Kidney (tissue), 14 donors: ENCODE measurements around the gene MPND. TPM values are rescaled to one million over a fixed set of nuclear protein-coding genes. Genes with fewer than 3 reads are reported as not detected.

Experiments
- DNase-seq, 5 donors: peaks; one replicate each; pipeline ENCODE4 v3.0.0-alpha.2; 2013 to 2020
- FAIRE-seq: peaks from 2 replicates; lab custom pipeline; 2012; peaks lifted over from hg19 to GRCh38; lab: Jason Lieb, UNC
- H3K27ac ChIP-seq, 2 donors: one replicate each; pipeline ENCODE4 v1.7.0; 2013; ENCODE audit warnings: low read depth in 2 of 2, low read length in 2 of 2, inconsistent platforms in 1 of 2
- H3K27me3 ChIP-seq: one replicate; pipeline ENCODE4 v1.7.1; 2013; ENCODE audit warnings: low read length, inconsistent platforms; ENCODE audit not compliant: control insufficient read depth, insufficient read depth
- H3K36me3 ChIP-seq, 3 donors: one replicate each; pipeline versions ENCODE4 v1.7.0 to v1.7.1; 2013; ENCODE audit warnings: low read length in 3 of 3, control low read depth in 1 of 3, inconsistent platforms in 1 of 3; ENCODE audit not compliant: insufficient read depth in 3 of 3, control insufficient read depth in 2 of 3
- H3K4me1 ChIP-seq, 3 donors: one replicate each; pipeline versions ENCODE4 v1.7.0 to v1.7.1; 2013; ENCODE audit warnings: low read length in 3 of 3, inconsistent platforms in 1 of 3, low read depth in 1 of 3; ENCODE audit not compliant: control insufficient read depth in 2 of 3, insufficient read depth in 2 of 3
- H3K4me3 ChIP-seq, 3 donors: one replicate each; pipeline versions ENCODE4 v1.7.0 to v1.8.1; 2013; ENCODE audit warnings: low read length in 3 of 3, control low read depth in 1 of 3, inconsistent platforms in 1 of 3
- H3K9ac ChIP-seq, 3 donors: one replicate each; pipeline versions ENCODE4 v1.7.0 to v1.7.1; 2013; ENCODE audit warnings: low read length in 3 of 3, control low read depth in 1 of 3, inconsistent platforms in 1 of 3
- H3K9me3 ChIP-seq, 3 donors: one replicate each; pipeline versions ENCODE4 v1.7.0 to v1.7.1; 2013; ENCODE audit warnings: low read length in 3 of 3, control low read depth in 1 of 3, inconsistent platforms in 1 of 3; ENCODE audit not compliant: control insufficient read depth in 2 of 3, insufficient read depth in 1 of 3
- intact Hi-C: fragments of 100-400 bp; cut with DNase I; formaldehyde crosslinking; loops from one replicate; pipeline ENCODE4 v1.11.1; 2022
- polyA plus RNA-seq: library from polyadenylated mRNA; stranded (reverse); fragments of 350-450 nt; fragmentation: Illumina TruSeq; extraction: RNeasy Lipid Tissue Mini Kit (QIAGEN cat#74804); gene quantifications from one replicate; pipeline ENCODE4 v1.2.3, GENCODE V29; 2014; ENCODE audit warnings: low read depth, low replicate concordance; ENCODE audit not compliant: insufficient read depth
- total RNA-seq: library from RNA; stranded (reverse); fragmentation: NEBNext Ultra II Directional; extraction: Animal tissue kit (Norgen Biotek cat#: 25700); gene quantifications from one replicate; pipeline ENCODE4 v1.2.1, GENCODE V29; 2021
- TF ChIP-seq, protein P1 (sequence below): IDR thresholded peaks from 3 replicates; pipeline ENCODE4 v1.5.1; 2012; ENCODE audit warnings: mild to moderate bottlenecking, moderate library complexity, borderline replicate concordance; ENCODE audit not compliant: insufficient read depth; ENCODE audit errors: extremely low read depth
- donor health status: control.
- donor health status: control.
- donor health status: control.
- donor health status: control.
- donor health status: control.
- donor health status: DM: yes; HTN: yes; CAD: no.
- donor health status: Normal renal cell carcinoma (clear cell type).

The MPND gene
- total and polyA plus RNA-seq, 2 donors from 2014 or later = 24.1 to 43.5 TPM

DNA sequence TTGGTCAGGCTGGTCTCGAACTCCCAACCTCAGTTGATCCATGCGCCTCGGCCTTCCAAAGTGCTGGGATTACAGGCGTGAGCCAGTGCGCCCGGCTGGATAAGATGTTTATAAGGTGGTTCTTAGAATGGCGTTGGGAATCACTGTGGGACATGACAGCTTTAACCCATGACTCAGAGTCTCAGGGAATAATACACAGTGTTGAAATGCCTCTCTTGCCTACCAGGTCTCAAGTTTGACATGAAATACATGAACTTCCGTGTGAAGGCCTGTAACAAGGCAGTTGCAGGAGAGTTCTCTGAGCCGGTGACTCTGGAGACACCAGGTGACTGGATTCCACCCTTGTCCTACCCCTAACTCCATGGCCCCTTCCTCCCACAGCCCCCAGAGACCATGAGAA, 26.4 kb upstream of the MPND start:
- H3K4me3 ChIP-seq = no peak overlapping the region
- TF ChIP-seq, protein P1, sequence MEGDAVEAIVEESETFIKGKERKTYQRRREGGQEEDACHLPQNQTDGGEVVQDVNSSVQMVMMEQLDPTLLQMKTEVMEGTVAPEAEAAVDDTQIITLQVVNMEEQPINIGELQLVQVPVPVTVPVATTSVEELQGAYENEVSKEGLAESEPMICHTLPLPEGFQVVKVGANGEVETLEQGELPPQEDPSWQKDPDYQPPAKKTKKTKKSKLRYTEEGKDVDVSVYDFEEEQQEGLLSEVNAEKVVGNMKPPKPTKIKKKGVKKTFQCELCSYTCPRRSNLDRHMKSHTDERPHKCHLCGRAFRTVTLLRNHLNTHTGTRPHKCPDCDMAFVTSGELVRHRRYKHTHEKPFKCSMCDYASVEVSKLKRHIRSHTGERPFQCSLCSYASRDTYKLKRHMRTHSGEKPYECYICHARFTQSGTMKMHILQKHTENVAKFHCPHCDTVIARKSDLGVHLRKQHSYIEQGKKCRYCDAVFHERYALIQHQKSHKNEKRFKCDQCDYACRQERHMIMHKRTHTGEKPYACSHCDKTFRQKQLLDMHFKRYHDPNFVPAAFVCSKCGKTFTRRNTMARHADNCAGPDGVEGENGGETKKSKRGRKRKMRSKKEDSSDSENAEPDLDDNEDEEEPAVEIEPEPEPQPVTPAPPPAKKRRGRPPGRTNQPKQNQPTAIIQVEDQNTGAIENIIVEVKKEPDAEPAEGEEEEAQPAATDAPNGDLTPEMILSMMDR = no peak
- FAIRE-seq = no peak
- H3K4me1 ChIP-seq = no peaks in the 10 kb centered on the region
- no peaks in the 10 kb centered on the region for H3K36me3 ChIP-seq
- no peaks in the 10 kb centered on the region for H3K27me3 ChIP-seq
- no peak for DNase-seq
- H3K9ac ChIP-seq = no peak overlapping the region
- no peak overlapping the region for H3K27ac ChIP-seq
- H3K9me3 ChIP-seq = no peaks in the 10 kb centered on the region
- intact Hi-C loops = no loop called here

DNA sequence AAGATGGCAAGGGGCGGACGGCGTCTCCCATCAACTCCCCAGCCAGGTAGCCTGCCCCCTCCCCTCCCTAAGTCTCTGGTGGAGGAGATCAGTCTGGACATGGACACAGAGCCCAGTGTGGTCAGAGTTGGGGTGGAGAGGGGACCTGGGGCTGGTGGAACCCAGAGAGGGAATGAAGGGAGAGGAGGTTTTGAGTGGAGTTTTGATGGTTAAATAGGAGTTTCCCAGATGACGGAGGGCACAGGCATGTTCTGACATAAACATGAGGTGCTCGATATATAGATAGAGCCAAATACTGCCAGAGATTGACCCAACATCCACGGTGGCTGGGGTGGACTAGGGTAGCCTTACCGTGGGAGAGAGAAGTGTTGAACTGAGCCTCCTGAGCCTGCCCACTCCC, 24.9 kb upstream of the MPND start:
- Histone ChIP-seq H3K27ac (no peak overlapping the region), H3K36me3 (no peaks in the 10 kb centered on the region), H3K9ac (no peak overlapping the region), H3K27me3 (no peaks in the 10 kb centered on the region), H3K4me1 (peaks cover 0 to 3% (median 0%) of the 10 kb centered on the region in 3 donors), H3K9me3 (no peaks in the 10 kb centered on the region), H3K4me3 (no peak overlapping the region)
- TF ChIP-seq, protein P1 = no peak
- FAIRE-seq (no peak), DNase-seq (no peak)
- intact Hi-C loops = no loop called here

DNA sequence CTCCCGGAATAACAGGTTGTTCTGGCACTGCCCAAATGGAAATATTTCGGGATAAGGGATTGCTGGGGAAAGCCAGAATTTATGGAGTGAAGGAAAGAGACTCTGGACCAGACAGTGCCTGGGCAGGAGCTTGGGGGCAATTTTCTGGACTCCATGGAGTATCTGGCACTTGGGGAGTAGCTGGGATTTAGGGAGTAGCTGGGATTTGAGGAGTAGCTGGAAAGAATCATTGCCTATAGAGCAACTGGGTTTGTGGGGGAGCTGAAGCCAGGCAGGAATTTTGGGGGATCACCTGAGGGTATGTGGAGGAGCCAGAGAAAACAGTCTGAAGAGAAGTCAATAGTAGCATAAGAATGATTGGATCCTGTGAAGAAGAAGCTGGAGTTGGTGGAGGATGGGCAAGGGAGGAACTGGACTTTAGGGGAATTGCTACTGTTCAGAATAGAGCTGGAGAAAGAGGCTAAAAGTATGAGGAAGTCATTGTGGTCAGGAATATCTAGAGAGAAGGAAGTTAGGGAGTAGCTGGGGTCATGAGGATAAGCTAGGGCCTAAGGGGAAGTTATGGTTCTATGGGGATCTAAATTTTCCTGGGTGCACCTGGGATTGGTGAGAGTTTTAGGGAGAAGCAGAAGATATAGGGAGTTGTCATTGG, 24.2 kb upstream of the MPND start:
- no peak for DNase-seq
- Histone ChIP-seq H3K27ac (no peak overlapping the region), H3K9ac (no peak overlapping the region), H3K4me3 (no peak overlapping the region), H3K36me3 (no peaks in the 10 kb centered on the region), H3K9me3 (no peaks in the 10 kb centered on the region), H3K27me3 (no peaks in the 10 kb centered on the region), H3K4me1 (peaks cover 0 to 3% (median 0%) of the 10 kb centered on the region in 3 donors)
- no peak for FAIRE-seq
- intact Hi-C loops = no loop called here
- TF ChIP-seq, protein P1 = no peak

DNA sequence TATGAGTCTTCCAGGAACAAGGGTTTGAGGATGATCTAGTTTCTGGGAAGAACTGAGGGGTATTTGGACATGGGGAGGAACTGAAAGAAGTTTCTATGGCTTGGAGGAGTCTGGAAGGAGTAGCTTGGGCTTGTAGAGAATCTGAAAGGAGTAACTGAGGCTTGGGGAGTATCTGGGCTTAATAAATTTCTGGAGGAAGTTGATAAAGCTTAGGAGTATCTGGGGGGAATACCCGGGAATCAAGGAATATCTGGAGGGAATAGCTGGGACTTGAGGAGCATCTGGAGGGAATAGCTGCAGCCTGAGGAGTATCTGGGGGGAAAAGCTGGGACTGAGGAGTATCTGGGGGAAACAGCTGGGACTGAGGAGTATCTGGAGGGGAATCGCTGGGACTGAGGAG, 22.9 kb upstream of the MPND start:
- FAIRE-seq (no peak), DNase-seq (no peak)
- Histone ChIP-seq H3K27me3 (no peaks in the 10 kb centered on the region), H3K27ac (no peak overlapping the region), H3K36me3 (no peaks in the 10 kb centered on the region), H3K4me1 (peaks cover 0 to 3% (median 0%) of the 10 kb centered on the region in 3 donors), H3K4me3 (no peak overlapping the region), H3K9ac (no peak overlapping the region), H3K9me3 (no peaks in the 10 kb centered on the region)
- TF ChIP-seq, protein P1 = no peak
- intact Hi-C loops = no loop called here
